H1 (cell line): ENCODE results near the gene BACE2. TPM values are rescaled to one million over a fixed set of nuclear protein-coding genes. Genes with fewer than 3 reads are reported as not detected.

Experiments used
- CTCF ChIA-PET: fragments of 300-600 bp; sonication (Branson Sonifier 250); formaldehyde crosslinking; loops from one replicate; lab custom pipeline; 2021; ENCODE audit not compliant: partially characterized antibody; lab: Charles Lee
- POLR2A ChIA-PET: fragments of 300-600 bp; sonication (Branson Sonifier 250); formaldehyde crosslinking; loops from one replicate; lab custom pipeline; 2021; ENCODE audit warnings: inconsistent platforms; ENCODE audit not compliant: partially characterized antibody; lab: Charles Lee
- DNase-seq, 2 experiments: peaks; one replicate each; pipeline versions ENCODE4 v3.0.0 to v3.0.0-alpha.2; 2010 to 2022; ENCODE audit warnings: low spot score in 2 of 2, low read depth in 1 of 2, mixed read lengths in 1 of 2
- FAIRE-seq: peaks from 2 replicates; lab custom pipeline; 2011; peaks lifted over from hg19 to GRCh38; lab: Jason Lieb, UNC
- H2AFZ ChIP-seq: 2 replicates; pipeline ENCODE4 v1.8.1; 2012; ENCODE audit warnings: low read length, inconsistent platforms
- H2AK5ac ChIP-seq: 2 replicates; pipeline ENCODE4 v1.6.1; 2013; ENCODE audit warnings: low read depth, low read length
- H2BK120ac ChIP-seq: replicated peaks from 2 replicates; pipeline ENCODE3; 2013; ENCODE audit warnings: low read depth, low read length, inconsistent platforms
- H2BK12ac ChIP-seq: 2 replicates; pipeline ENCODE4 v1.6.1; 2013; ENCODE audit warnings: low read depth, low read length
- H2BK15ac ChIP-seq: 2 replicates; pipeline ENCODE4 v1.6.1; 2013; ENCODE audit warnings: low read length
- H2BK20ac ChIP-seq: 2 replicates; pipeline ENCODE4 v1.6.1; 2013; ENCODE audit warnings: low read length
- H2BK5ac ChIP-seq: 2 replicates; pipeline ENCODE4 v1.6.1; 2013; ENCODE audit warnings: low read depth, low read length
- H3K14ac ChIP-seq: 2 replicates; pipeline ENCODE4 v1.6.1; 2013; ENCODE audit warnings: inconsistent platforms; ENCODE audit not compliant: insufficient read length
- H3K18ac ChIP-seq: 2 replicates; pipeline ENCODE4 v1.6.1; 2013; ENCODE audit warnings: low read length; ENCODE audit errors: extremely low read depth
- H3K23ac ChIP-seq: 2 replicates; pipeline ENCODE4 v1.6.1; 2013; ENCODE audit warnings: inconsistent platforms; ENCODE audit not compliant: insufficient read length
- H3K23me2 ChIP-seq: 2 replicates; pipeline ENCODE4 v1.6.1; 2013; ENCODE audit warnings: low read depth, low read length
- H3K27ac ChIP-seq: 2 replicates; pipeline ENCODE4 v1.6.1; 2011; ENCODE audit warnings: low read depth, low read length, inconsistent platforms
- H3K27me3 ChIP-seq, 4 experiments: replicated peaks in 1 of 4; 1 replicate in 1 of 4; 2 replicates in 3 of 4; pipeline versions ENCODE4 v1.6.1 to v1.8.1; 2011 to 2013; ENCODE audit warnings: low read length in 3 of 4, mild to moderate bottlenecking in 3 of 4, inconsistent platforms in 2 of 4, mixed read lengths in 2 of 4, moderate library complexity in 1 of 4; ENCODE audit not compliant: control insufficient read depth in 3 of 4, insufficient read depth in 3 of 4; ENCODE audit errors: extremely low read depth in 1 of 4
- H3K36me3 ChIP-seq, 4 experiments: 2 replicates each; pipeline versions ENCODE4 v1.6.1 to v1.8.1; 2011 to 2013; ENCODE audit warnings: mild to moderate bottlenecking in 4 of 4, low read length in 3 of 4, moderate library complexity in 2 of 4, control low read depth in 1 of 4, inconsistent platforms in 1 of 4; ENCODE audit not compliant: insufficient read depth in 4 of 4, control insufficient read depth in 2 of 4
- H3K4ac ChIP-seq: replicated peaks from 2 replicates; pipeline ENCODE3; 2013; ENCODE audit warnings: low read length, low read depth, mixed read lengths, inconsistent platforms; ENCODE audit not compliant: insufficient read length
- H3K4me1 ChIP-seq, 4 experiments: replicated peaks in 1 of 4; 1 replicate in 1 of 4; 2 replicates in 3 of 4; pipeline versions ENCODE4 v1.6.1 to v1.8.1; 2011 to 2013; ENCODE audit warnings: low read length in 3 of 4, inconsistent platforms in 2 of 4, mixed read lengths in 1 of 4; ENCODE audit not compliant: insufficient read depth in 4 of 4, control insufficient read depth in 3 of 4
- H3K4me2 ChIP-seq, 2 experiments: 2 replicates each; pipeline versions ENCODE4 v1.6.1 to v1.8.1; 2011 to 2013; ENCODE audit warnings: low read depth in 2 of 2, low read length in 2 of 2, control low read depth in 1 of 2, inconsistent platforms in 1 of 2, mild to moderate bottlenecking in 1 of 2; ENCODE audit not compliant: insufficient read depth in 1 of 2
- H3K4me3 ChIP-seq, 4 experiments: fragments of 200-600, 300-600 bp in 1 of 4; sonication (generic), shearing (Covaris generic), sonication (Bioruptor Twin) in 1 of 4; 2 replicates each; pipeline versions ENCODE4 v1.5.1 to v1.8.1; 2011 to 2016; ENCODE audit warnings: low read length in 4 of 4, low read depth in 3 of 4, control low read depth in 2 of 4, inconsistent platforms in 2 of 4, mild to moderate bottlenecking in 2 of 4, mixed read lengths in 1 of 4, moderate library complexity in 1 of 4; ENCODE audit not compliant: insufficient read depth in 2 of 4; ENCODE audit errors: extremely low read depth in 1 of 4
- H3K56ac ChIP-seq: replicated peaks from 2 replicates; pipeline ENCODE3; 2013; ENCODE audit warnings: low read depth, mild to moderate bottlenecking, mixed read lengths, low read length, inconsistent platforms; ENCODE audit not compliant: insufficient read length
- H3K79me1 ChIP-seq: 2 replicates; pipeline ENCODE4 v1.6.1; 2013; ENCODE audit warnings: low read depth, low read length, control low read depth
- H3K79me2 ChIP-seq, 2 experiments: 2 replicates each; pipeline versions ENCODE4 v1.6.1 to v1.8.1; 2012 to 2013; ENCODE audit warnings: low read length in 2 of 2, mild to moderate bottlenecking in 2 of 2, inconsistent platforms in 1 of 2; ENCODE audit not compliant: insufficient read depth in 2 of 2, control insufficient read depth in 1 of 2
- H3K9ac ChIP-seq, 4 experiments: replicated peaks in 1 of 4; 1 replicate in 1 of 4; 2 replicates in 3 of 4; pipeline versions ENCODE4 v1.6.1 to v1.8.1; 2011 to 2013; ENCODE audit warnings: low read depth in 3 of 4, low read length in 3 of 4, control low read depth in 2 of 4, mild to moderate bottlenecking in 2 of 4, moderate library complexity in 2 of 4, inconsistent platforms in 1 of 4; ENCODE audit errors: extremely low read depth in 1 of 4
- H3K9me3 ChIP-seq, 2 experiments: 2 replicates each; pipeline versions ENCODE4 v1.6.1 to v1.8.1; 2012 to 2013; ENCODE audit warnings: mild to moderate bottlenecking in 2 of 2, moderate library complexity in 2 of 2, control low read depth in 1 of 2, inconsistent platforms in 1 of 2, low read depth in 1 of 2, low read length in 1 of 2, mixed read lengths in 1 of 2; ENCODE audit not compliant: insufficient read depth in 2 of 2
- H4K20me1 ChIP-seq, 2 experiments: replicated peaks in 1 of 2; 2 replicates each; pipeline versions ENCODE3 to v1.8.1; 2011 to 2013; ENCODE audit warnings: inconsistent platforms in 2 of 2, low read length in 2 of 2, mild to moderate bottlenecking in 1 of 2; ENCODE audit not compliant: insufficient read depth in 2 of 2, control insufficient read depth in 1 of 2
- H4K5ac ChIP-seq: 2 replicates; pipeline ENCODE4 v1.6.1; 2013; ENCODE audit warnings: low read length, low read depth, mixed read lengths, inconsistent platforms; ENCODE audit not compliant: insufficient read length
- H4K8ac ChIP-seq: 2 replicates; pipeline ENCODE4 v1.8.0; 2013; ENCODE audit warnings: mild to moderate bottlenecking, moderate library complexity, low read length, inconsistent platforms; ENCODE audit not compliant: insufficient read depth; ENCODE audit errors: extremely low read depth
- H4K91ac ChIP-seq: replicated peaks from 2 replicates; pipeline ENCODE3; 2013; ENCODE audit warnings: low read length, mixed read lengths, inconsistent platforms; ENCODE audit not compliant: insufficient read length
- ASH2L ChIP-seq: fragments of 200-600, 300-600 bp; sonication (generic); IDR thresholded peaks from one replicate; pipeline ENCODE4 v1.7.1; 2017; ENCODE audit warnings: low read length
- BCL11A ChIP-seq, 2 experiments: IDR thresholded peaks; one replicate each; pipeline ENCODE4 v1.6.1; 2011; ENCODE audit warnings: low read depth in 2 of 2, low read length in 2 of 2, mild to moderate bottlenecking in 2 of 2
- CEBPB ChIP-seq: IDR thresholded peaks from 2 replicates; pipeline ENCODE4 v1.6.1; 2012; ENCODE audit warnings: low read depth, low read length
- CHD2 ChIP-seq: IDR thresholded peaks from 2 replicates; pipeline ENCODE4 v1.6.1; 2012; ENCODE audit warnings: low read length, improper control_type of control experiment
- JUN ChIP-seq: IDR thresholded peaks from 2 replicates; pipeline ENCODE4 v1.6.1; 2011; ENCODE audit warnings: low read depth, mild to moderate bottlenecking, improper control_type of control experiment, low read length
- KDM5A ChIP-seq: fragments of 200-600 bp; IDR thresholded peaks from 2 replicates; pipeline ENCODE4 v1.7.1; 2012; ENCODE audit warnings: mild to moderate bottlenecking, low read length, inconsistent platforms, mixed read lengths
- PHF8 ChIP-seq: fragments of 200-600 bp; sonication (generic); conservative IDR thresholded peaks from 2 replicates; pipeline ENCODE4 v1.7.1; 2012; ENCODE audit warnings: low read depth, mild to moderate bottlenecking, inconsistent platforms, low read length, moderate library complexity
- RAD21 ChIP-seq, 2 experiments: IDR thresholded peaks in 1 of 2; conservative IDR thresholded peaks in 1 of 2; 2 replicates each; pipeline ENCODE4 v1.6.1; 2011; ENCODE audit warnings: low read depth in 2 of 2, low read length in 2 of 2, improper control_type of control experiment in 1 of 2, inconsistent platforms in 1 of 2, mild to moderate bottlenecking in 1 of 2, moderate library complexity in 1 of 2
- RNF2 ChIP-seq: fragments of 200-900, 300-1000 bp; sonication (generic); IDR thresholded peaks from 2 replicates; pipeline ENCODE4 v1.7.1; 2016; ENCODE audit warnings: borderline replicate concordance, low read depth, mild to moderate bottlenecking, antibody characterized with exemption, low read length; ENCODE audit not compliant: poor library complexity, severe bottlenecking; ENCODE audit errors: missing control alignments
- SAP30 ChIP-seq: fragments of 300-600 bp; sonication (generic); IDR thresholded peaks from 2 replicates; pipeline ENCODE4 v1.7.1; 2012; ENCODE audit warnings: low read length, moderate library complexity, mild to moderate bottlenecking, inconsistent platforms; ENCODE audit not compliant: insufficient read depth, insufficient replicate concordance
- TCF12 ChIP-seq: IDR thresholded peaks from 2 replicates; pipeline ENCODE4 v1.6.1; 2011; ENCODE audit warnings: low read depth, mild to moderate bottlenecking, low read length
- ZNF274 ChIP-seq: IDR thresholded peaks from 2 replicates; pipeline ENCODE4 v1.7.0; 2012; ENCODE audit warnings: low read length, borderline replicate concordance; ENCODE audit errors: extremely low read depth
- WGBS, 2 experiments: shearing (Covaris generic) in 1 of 2; methylation state at CpG; one replicate each; pipeline versions ENCODE4 v1.1.6 to v1.1.7; 2013 to 2015; ENCODE audit warnings: low lambda C conversion rate in 2 of 2, mixed read lengths in 2 of 2, inconsistent platforms in 1 of 2, low coverage in 1 of 2, missing lambda C conversion rate in 1 of 2; ENCODE audit not compliant: insufficient replicate concordance in 2 of 2, insufficient coverage in 1 of 2, insufficient read length in 1 of 2; ENCODE audit errors: extremely low coverage in 1 of 2, missing lambda C conversion rate in 1 of 2; 5-methylcytosine and 5-hydroxymethylcytosine counted together
- polyA plus RNA-seq, 7 experiments: library from polyadenylated mRNA; depleted of rRNA in 3 of 7; stranded (reverse) in 5 of 7; unstranded in 2 of 7; fragments of >200 nt in 5 of 7; fragments of 200-250 nt in 2 of 7; gene quantifications; 1 replicate in 5 of 7; 2 replicates in 1 of 7; 4 replicates in 1 of 7; pipeline versions ENCODE4 v1.2.1 to v1.2.3, GENCODE V29; 2011 to 2013; ENCODE audit warnings: missing spikeins in 2 of 7, mixed read lengths in 2 of 7
- total RNA-seq: library from RNA; stranded (reverse); fragmentation: NEBNext Ultra II Directional; extraction: Animal tissue kit (Norgen Biotek cat#: 25700); gene quantifications from 2 replicates; pipeline ENCODE4 v1.2.1, GENCODE V29; 2021

The BACE2 gene
- total and polyA plus RNA-seq, 2 of the 8 experiments (the other 6 are each of a cell fraction or from before 2014, with no cell fraction given), result 8.1 to 10.9 TPM

GRCh38 chr21:41219498-41220207 lies 51.7 kb downstream of the BACE2 start:
- H2AFZ ChIP-seq, result no peak overlapping the region
- no peaks in the 10 kb centered on the region for H3K4me1 ChIP-seq
- H2BK120ac ChIP-seq, result no peak overlapping the region
- no peaks in the 10 kb centered on the region for H3K36me3 ChIP-seq
- no peaks in the 10 kb centered on the region for H3K79me1 ChIP-seq
- H3K23me2 ChIP-seq, result no peaks in the 10 kb centered on the region
- no peaks in the 10 kb centered on the region for H4K20me1 ChIP-seq
- no peak overlapping the region for H3K9ac ChIP-seq
- no peak overlapping the region for H3K4me2 ChIP-seq
- no peak overlapping the region for H3K18ac ChIP-seq
- H2BK20ac ChIP-seq, result no peak overlapping the region
- no peak overlapping the region for H3K23ac ChIP-seq
- H3K27me3 ChIP-seq, result no peaks in the 10 kb centered on the region
- H2BK12ac ChIP-seq, result no peak overlapping the region
- H4K5ac ChIP-seq, result no peak overlapping the region
- H3K79me2 ChIP-seq, result no peaks in the 10 kb centered on the region
- DNase-seq, result no peak
- H3K27ac ChIP-seq, result no peak overlapping the region
- H3K9me3 ChIP-seq, result no peaks in the 10 kb centered on the region
- H2BK5ac ChIP-seq, result no peak overlapping the region
- no peak overlapping the region for H4K8ac ChIP-seq
- FAIRE-seq, result no peak
- 95% methylated on average over 14 of the region's 14 CpGs; no CpG with 5 or more reads in 1 of the 2 experiments for WGBS, 2 experiments
- H4K91ac ChIP-seq, result no peak overlapping the region
- no peak overlapping the region for H3K4me3 ChIP-seq
- ChIA-PET CTCF (interaction anchor here (0.6 to 0.7 kb wide), 3 partner anchors 11 to 302 kb away, joined by 3 to 5 read pairs (median 3); no protein-coding TSS in a partner anchor), POLR2A (no interaction called here)
- H2BK15ac ChIP-seq, result no peak overlapping the region
- H3K56ac ChIP-seq, result no peak overlapping the region
- H3K14ac ChIP-seq, result no peak overlapping the region
- no peak overlapping the region for H3K4ac ChIP-seq
- H2AK5ac ChIP-seq, result no peak overlapping the region
- no peak for TF ChIP-seq PHF8
- no peak for TF ChIP-seq CHD2
- no peak for TF ChIP-seq CEBPB
- no peak for TF ChIP-seq TCF12
- no peak for TF ChIP-seq RAD21 (IDR thresholded peaks at IDR 0.05 in 1 of 2, conservative IDR thresholded peaks at IDR 0.05 in 1 of 2; ENCODE audit: low read depth in 2 of 2, low read length in 2 of 2)
- no peak for TF ChIP-seq ZNF274
- no peak for TF ChIP-seq SAP30
- no peak for TF ChIP-seq KDM5A
- TF ChIP-seq BCL11A (IDR thresholded peaks at IDR 0.05; ENCODE audit: low read depth in 2 of 2, low read length in 2 of 2), result no peak
- TF ChIP-seq JUN, result no peak
- no peak for TF ChIP-seq RNF2
- no peak for TF ChIP-seq ASH2L
